HCEC 1CT (cell line): ENCODE measurements around the gene SH3D19.
A peak's percentile ranks its signal among the peaks of the same experiment; 100 is the strongest.
"Not testable (repeated sequence)": the region's sequence is repeated elsewhere in the genome, so short reads cannot be mapped to it uniquely, and the experiment has no call there.

Experiments
- DNase-seq: peaks from one replicate; pipeline ENCODE4 v3.0.0-alpha.2; 2017

SH3D19 gene

DNA sequence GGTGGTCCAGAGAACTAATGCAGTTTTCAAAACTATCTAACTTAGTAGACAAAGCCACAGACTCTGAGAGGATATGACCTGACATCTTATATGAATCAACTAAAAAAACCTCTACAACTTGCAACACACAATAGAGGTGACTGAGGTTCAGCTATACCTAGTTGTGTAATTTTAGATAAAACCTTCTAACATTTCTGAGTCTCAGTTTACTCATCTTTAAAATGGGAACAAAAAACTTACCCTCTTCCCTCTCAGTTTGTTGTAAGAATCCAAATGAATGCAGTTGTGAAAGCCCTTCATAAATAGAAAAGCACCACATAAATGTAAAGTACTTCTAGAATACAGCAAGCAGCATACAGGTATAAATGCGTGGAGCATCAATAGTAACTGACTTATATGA is 5.9 kb downstream of the SH3D19 start:
- no peak for DNase-seq

DNA sequence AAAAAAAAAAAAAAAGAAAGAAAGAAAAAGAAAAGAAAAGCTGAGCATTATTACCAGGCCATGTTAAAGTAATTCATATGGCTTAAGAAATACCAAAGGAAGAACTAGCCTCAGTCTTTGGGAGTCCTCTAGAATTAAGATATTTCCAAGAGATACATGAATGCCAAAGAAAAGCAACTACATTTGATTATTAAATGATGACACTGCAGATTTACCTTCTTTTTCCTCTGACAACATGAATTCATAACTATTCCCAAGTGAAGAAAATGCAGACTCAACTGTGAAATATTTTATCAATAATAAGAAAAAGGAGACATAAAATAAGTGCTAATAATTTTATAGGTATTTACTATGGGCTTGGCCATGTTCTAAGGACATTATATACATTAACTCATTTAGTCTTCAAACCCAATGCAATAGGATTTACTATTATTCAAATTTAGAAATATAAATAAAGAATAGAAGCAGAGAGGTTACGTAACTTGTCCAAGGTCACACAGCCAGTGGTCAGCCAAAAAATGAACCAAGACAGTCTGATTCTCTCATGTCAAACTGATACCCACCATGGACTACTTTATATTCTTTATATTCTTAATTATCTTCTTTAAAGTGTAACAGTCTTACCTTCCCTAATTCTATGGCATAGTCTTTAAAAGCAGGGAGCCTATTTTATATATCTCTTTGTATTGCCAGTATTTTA is 6.9 kb downstream of the SH3D19 start:
- no peak for DNase-seq

DNA sequence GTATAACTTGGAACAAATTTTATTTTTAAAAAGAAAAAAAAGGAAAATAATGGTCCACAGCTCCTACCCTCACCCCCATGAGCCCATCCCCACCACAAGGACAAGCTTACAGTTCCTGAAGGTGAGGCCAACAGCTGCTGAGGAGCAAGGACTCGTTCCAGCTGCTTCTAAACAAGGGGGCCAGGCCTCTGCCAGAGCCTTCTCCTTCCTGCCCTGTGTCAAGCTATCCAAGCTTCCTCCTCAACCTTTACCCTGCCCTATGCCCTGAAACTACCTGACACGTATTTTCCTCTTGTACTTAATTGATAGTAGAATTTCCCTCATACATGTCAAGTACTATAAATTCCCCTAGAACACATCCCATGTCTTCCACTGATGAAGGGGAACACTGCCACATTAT is 8.8 kb downstream of the SH3D19 start:
- no peak for DNase-seq

GRCh38 chr4:151315212-151315886 is 10.1 kb downstream of the SH3D19 start:
- DNase-seq = peak; percentile 18

DNA sequence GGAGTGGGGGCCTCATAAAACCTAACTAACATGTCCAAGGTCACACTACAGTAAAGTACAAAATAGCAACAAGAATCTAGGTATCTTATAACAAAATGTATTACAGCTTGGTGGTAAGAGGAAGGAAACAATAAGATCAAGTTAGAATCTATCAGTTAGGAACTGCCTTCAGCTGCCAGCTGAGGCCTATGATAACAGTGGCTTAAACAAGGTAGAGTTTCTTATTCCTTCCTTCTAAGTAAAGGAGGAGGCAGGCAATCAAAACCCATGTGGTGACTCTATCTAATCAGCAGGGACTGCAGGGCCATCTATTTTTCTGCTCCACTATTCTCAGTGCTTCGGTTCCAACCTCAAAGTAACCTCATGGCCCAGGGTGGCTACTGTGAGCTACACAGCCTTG is 10.9 kb downstream of the SH3D19 start:
- DNase-seq = no peak

GRCh38 chr4:151314010-151314355 is 11.4 kb downstream of the SH3D19 start:
- DNase-seq = no peak

DNA sequence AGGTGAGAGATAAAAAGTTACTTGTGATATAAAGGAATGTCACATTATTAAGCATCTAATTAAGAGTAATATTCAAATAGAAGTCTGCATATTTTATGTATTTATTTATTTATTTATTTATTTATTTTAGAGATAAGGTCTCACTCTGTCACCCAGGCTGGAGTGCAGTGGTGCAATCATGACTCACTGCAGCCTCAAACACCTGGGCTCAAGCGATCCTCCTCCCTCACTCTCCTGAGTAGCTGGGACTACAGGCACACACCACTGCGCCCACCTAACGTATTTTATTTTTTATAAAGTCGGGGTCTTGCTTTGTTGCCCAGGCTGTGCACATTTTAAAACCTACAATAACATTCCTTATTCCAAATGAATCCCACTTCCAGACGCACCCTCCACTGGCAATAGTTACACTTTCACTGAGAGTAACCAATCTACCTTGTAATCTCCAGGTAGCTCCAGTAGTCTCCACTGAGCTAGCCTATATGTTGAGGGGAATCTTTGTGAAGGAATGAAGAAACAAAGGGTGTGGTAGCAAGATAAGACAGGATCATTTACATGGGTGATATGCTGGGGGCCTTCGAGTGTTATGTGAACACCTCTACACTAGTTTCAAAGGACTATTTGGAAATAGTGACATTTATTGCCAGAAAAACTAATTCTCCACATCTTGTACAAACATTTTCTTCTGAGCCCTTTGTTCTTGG is 11.9 kb downstream of the SH3D19 start:
- DNase-seq = no peak

DNA sequence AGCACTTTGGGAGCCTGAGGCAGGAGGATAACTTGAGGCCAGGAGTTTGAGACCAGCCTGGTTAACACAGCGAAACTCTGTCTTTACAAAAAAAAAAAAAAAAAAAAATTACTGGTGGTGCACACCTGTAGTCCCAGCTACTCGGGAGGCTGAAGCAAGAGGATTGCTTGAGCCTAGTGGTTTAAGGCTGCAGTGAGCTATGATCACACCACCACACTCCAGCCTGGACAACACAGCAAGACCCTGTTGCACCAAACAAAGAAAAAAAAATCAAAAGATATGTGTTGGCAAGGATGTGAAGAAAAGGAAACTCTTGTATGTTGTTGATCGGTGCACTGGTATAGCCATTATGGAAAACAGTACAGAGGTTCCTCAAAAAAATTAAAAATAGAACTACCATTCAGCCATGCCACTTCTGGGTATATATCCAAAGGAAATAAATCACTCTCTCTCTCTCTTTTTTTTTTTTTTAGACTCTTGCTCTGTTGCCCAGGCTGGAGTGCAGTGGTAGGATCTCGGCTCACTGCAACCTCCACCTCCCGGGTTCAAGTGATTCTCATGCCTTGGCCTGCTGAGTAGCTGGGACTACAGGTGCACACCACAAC is 15.2 kb downstream of the SH3D19 start:
- DNase-seq = no peak

- no peak for DNase-seq
Measured at GRCh38 chr4:151304755-151305154, 20.6 kb downstream of the SH3D19 start.

DNA sequence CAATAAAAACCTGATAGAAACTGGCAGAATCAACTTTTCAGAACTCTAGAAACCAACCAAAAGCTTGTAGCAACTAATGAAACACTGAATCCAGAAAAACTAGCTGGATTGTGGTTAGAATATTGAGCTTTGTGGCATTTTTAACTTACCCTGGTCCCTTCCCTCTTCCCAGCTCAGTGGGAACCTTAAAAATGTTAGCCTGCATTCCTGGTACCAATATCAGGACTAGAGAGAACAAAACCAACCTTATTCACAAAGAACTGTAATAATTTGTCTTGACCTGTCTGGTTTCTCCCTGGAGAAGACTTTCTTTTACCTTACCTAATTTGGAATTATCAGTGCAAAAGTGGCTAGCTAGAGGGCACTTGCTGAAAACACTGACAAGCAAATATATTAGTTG is 21.2 kb downstream of the SH3D19 start:
- DNase-seq = no peak

DNA sequence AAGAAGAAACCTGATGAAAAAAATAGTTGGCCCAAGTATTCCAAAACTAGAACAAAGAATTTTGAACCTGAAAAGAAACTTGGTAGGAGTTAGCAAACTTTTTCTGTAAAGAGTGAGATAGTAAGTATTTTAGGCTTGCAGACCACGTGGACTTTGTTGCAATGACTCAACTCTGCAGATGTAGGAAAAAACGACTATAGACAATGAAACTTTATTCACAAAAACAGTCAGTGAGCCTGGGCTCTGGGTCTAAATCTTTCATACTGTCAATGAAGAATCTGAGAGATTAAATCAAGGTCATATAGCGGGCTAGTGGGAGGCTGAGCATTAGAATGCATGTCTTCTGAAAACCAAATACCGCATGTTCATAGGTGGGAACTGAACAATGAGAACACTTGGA is 23.0 kb downstream of the SH3D19 start:
- no peak for DNase-seq

DNA sequence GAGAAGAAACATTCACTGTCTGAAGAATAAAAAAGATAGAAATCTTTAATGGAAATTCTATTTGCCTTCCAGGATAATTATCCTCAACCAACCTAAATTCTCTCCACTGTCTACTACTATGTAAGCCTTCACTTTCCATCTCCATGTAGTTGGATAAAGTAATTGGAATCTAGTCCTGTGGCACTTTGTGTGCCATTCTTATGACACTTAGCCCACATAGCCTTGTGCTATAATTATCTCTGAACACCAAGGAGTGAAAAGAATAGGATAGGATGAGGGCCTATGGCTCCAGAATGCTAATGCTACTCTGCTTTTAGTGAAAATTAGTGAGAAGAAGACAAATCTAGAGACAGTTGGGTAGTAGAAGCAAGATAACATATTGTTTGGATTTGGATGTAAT is 28.2 kb downstream of the SH3D19 start:
- DNase-seq = no peak

DNA sequence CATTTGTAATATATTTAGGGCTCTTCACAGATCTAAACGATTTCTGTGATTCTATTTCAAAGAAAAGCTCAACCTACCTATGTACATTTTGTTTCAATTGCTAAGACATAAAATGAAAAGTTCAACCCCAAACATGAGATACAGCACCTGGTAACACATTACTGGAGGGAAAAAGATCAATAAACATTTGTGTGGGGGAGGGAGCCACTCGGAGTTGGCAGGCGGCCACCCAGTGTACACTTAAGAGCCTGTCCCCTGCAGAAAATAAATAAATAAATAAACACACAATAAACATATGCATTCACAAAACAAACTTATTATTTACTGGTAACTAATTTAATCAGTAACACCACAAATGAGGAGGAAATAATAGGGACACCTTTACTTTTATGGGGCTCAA is 29.2 kb downstream of the SH3D19 start:
- DNase-seq = no peak

DNA sequence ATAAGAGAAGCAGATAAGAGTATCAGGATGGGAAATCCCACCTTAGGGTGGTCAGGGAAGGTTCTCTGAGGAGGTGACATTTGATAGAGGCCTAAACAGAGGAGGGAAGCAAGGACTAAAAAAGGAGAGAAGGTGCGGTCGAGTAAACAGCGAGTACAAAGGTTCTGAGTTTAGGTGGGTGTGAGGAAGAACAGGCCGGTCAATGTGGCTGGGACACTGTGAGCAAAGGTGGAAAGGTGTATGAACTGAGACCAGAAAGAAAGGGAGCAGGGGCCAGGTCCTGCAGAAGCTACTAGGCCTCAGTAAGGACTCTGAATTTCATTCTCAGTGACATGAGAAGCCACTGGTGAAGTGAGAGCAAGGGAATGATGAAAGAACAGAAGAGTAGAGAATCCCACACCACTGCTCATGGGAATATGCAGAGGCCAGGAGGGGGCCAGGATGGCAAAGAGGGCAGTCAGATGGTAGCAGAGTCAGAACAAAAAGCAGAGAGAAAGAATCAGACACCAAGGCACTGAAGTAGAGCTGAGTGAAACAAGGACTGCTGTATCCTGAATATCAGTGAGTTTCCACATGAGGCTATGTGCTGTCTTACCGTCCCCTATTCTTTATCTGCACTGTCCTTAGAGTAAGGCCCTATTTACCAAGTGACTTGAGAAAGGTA is 30.4 kb downstream of the SH3D19 start:
- DNase-seq = no peak

DNA sequence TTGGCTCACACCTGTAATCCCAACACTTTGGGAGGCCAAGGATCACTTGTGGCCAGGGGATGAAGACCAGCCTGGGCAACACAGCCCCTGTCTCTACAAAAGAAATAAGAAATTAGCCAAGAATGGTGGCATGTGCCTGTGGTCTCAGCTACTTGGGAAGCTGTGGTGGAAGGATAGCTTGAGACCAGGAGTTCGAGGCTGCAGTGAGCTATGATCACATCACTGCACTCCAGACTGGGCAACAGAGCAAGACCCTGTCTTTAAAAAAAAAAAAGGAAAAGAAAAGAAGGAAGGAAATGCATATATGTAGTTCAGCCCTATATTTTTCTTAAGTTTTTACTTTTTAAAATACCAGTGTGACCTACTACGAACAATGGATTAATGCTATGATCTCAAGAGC is 33.4 kb downstream of the SH3D19 start:
- no peak for DNase-seq

DNA sequence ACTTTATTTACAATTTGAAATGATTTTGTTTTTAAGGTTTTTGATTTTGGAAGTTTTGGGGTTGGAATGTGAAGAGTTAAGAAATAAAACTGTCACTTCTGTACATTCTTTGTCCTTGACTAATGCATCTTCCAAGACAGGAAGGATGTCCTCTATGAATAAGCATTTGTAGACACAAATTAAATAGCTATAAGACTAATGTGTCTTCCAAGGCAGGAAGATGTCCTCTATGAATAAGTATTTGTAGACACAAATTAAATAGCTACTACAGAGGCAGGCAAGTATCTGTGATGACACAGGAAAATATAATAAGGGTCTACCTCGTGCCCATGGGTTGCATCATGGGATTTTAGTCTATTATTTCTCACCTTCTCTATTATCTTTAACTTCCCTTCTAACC is 33.9 kb downstream of the SH3D19 start:
- DNase-seq = peak; percentile 24

DNA sequence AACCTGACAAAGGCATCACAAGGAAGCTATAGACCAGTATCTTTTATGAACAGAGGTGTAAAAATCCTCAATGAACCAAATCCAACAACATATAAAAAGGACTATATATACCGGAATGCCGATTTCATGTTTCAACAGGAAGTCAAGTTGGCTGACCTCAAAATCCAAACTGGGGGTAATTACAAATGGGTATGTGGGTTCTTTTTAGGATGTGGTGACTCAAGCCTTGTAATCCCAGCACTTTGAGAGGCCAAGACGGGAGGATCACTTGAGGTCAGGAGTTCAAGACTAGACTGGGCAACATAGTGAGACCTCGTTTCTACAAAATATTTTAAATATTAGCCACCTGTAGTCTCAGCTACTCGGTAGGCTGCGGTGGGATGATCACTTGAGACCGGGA is 38.0 kb downstream of the SH3D19 start:
- no peak for DNase-seq

DNA sequence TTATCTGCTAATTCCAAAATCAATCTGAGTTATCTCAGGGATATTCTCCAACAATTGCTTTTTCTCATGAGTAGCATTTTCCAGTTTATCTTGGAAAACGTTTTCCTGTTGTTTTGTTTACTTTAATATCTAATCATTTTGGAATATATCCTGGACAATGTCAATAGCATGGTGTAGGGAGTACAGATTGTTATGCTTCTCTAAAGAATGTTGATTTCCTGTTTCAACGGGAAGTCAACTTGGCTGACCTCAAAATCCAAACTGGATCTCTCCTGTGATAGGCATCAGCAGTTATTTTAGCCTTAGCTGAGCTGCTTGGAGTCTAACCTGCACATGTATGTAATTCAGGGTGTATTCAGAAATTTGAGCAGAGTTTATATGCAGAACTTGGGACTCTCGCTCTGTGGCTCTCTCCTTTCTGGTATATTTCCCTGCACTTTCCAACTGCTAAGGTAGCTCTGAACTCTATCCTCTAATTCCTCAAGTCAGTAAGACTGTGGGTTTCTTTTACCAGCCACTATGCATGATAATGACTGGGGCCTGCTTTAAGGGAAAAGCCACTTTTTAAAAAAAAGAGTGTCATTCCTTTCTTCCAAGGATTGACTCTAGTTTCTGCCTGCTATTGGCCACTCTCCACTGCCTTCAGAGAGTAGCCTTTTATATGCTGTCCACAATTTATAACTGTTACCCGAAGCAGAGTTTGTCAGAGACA is 40.7 kb downstream of the SH3D19 start:
- DNase-seq = no peak

DNA sequence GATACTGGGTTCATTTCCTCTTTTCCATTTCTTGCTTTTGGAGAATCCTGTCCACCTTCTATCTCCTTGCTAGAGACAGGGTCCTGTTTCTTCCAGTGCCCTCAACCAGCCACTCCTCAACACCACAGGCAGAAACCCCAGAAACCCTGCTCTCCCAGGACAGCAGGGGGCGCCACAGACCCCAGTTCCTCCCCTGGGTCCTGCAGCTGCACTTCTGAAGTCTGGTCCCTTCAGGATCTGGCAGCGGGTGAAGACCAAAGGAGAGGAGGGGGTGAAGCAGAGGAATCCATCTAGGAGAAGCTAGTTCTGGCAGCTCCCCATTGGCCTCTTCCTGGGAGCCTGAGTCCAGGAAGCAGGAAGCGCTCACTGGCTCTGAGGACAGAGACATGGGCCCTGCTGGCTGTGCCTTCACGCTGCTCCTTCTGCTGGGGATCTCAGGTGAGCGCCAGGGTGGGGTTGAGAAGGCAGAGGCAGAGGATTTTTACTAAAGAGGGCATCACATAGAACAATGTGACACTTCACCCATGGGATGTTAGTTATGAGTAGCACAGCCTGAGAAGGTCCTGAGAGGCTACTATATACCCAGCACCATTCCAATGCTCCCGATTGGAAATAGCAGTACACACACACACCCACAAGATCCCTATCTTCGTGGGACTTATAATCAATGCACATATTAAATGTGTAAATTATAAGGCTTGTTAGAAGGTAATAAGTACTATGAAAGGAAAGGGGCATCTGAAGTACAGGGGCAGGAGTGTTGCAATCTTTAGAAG is 48.4 kb downstream of the SH3D19 start, which contains the start of gene PRSS48:
Gene PRSS48, plus strand, starts transcription at position 375 of the 776 bp plus-strand sequence. Its CDS starts 12 bp downstream, at position 387.
- peak; percentile 23 for DNase-seq

GRCh38 chr4:151268905-151269304 is 56.5 kb downstream of the SH3D19 start:
- not testable (repeated sequence) for DNase-seq

GRCh38 chr4:151267822-151268535 is 57.4 kb downstream of the SH3D19 start:
- no peak for DNase-seq
